HUES48 (cell line): Measurements from ENCODE around the gene LPAR5.
A peak's percentile ranks its signal among the peaks of the same experiment; 100 is the strongest.

Experiments used
- H3K27ac ChIP-seq: one replicate; pipeline ENCODE4 v1.7.0; 2013; ENCODE audit warnings: low read depth, low read length, inconsistent platforms
- H3K27me3 ChIP-seq: 2 replicates; pipeline ENCODE4 v1.6.1; 2013; ENCODE audit warnings: mild to moderate bottlenecking, low read length; ENCODE audit not compliant: control insufficient read depth, insufficient read depth
- H3K36me3 ChIP-seq: 2 replicates; pipeline ENCODE4 v1.6.1; 2013; ENCODE audit warnings: low read length; ENCODE audit not compliant: control insufficient read depth, insufficient read depth
- H3K4me1 ChIP-seq: 2 replicates; pipeline ENCODE4 v1.6.1; 2013; ENCODE audit warnings: mild to moderate bottlenecking, low read length; ENCODE audit not compliant: control insufficient read depth, insufficient read depth
- H3K4me3 ChIP-seq: 2 replicates; pipeline ENCODE4 v1.5.1; 2013; ENCODE audit warnings: mild to moderate bottlenecking, low read depth, low read length
- H3K9ac ChIP-seq: 2 replicates; pipeline ENCODE4 v1.6.1; 2013; ENCODE audit warnings: mild to moderate bottlenecking, low read depth, low read length, moderate library complexity
- H3K9me3 ChIP-seq: 2 replicates; pipeline ENCODE4 v1.6.1; 2013; ENCODE audit warnings: low read length; ENCODE audit not compliant: control insufficient read depth, insufficient read depth

Gene LPAR5

GRCh38 chr12:6574576-6575295, 61.0 kb downstream of the LPAR5 start:
- Histone ChIP-seq H3K9ac (no peak overlapping the region), H3K9me3 (no peaks in the 10 kb centered on the region), H3K27me3 (no peaks in the 10 kb centered on the region), H3K4me3 (no peak overlapping the region), H3K36me3 (peaks cover 91% of the 10 kb centered on the region), H3K27ac (no peak overlapping the region), H3K4me1 (no peaks in the 10 kb centered on the region)

GRCh38 chr12:6573001-6573400, 62.8 kb downstream of the LPAR5 start:
- no peaks in the 10 kb centered on the region for H3K27me3 ChIP-seq
- no peaks in the 10 kb centered on the region for H3K4me1 ChIP-seq
- peaks cover 86% of the 10 kb centered on the region for H3K36me3 ChIP-seq
- H3K4me3 ChIP-seq, result no peak overlapping the region
- no peaks in the 10 kb centered on the region for H3K9me3 ChIP-seq
- H3K27ac ChIP-seq, result no peak overlapping the region
- H3K9ac ChIP-seq, result no peak overlapping the region

GRCh38 chr12:6570264-6570887, 65.4 kb downstream of the LPAR5 start:
- Histone ChIP-seq H3K9ac (no peak overlapping the region), H3K4me1 (no peaks in the 10 kb centered on the region), H3K4me3 (no peak overlapping the region), H3K27me3 (no peaks in the 10 kb centered on the region), H3K36me3 (peaks cover 78% of the 10 kb centered on the region), H3K27ac (peak overlapping the region; percentile 35), H3K9me3 (no peaks in the 10 kb centered on the region)

DNA sequence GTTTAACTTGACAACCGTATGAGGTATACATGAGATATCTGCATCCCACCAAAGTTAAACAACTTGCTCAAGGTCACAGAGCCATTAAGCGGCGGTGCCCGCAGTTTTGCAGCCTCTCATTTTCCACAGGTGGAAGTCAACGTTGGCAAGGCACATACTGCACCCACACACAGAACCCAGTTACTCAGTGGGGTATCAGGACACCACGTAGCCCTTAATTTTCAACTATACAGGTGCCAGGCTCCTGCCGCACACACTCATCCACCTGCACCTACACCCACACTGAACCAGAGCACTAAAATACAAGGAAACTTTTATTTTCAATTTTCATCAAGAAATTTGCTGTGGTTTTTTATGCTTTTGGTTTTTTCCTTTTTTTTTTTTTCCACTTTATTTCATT, 66.0 kb downstream of the LPAR5 start:
- Histone ChIP-seq H3K27ac (peak overlapping the region; percentile 35), H3K4me3 (no peak overlapping the region), H3K9me3 (no peaks in the 10 kb centered on the region), H3K27me3 (no peaks in the 10 kb centered on the region), H3K4me1 (no peaks in the 10 kb centered on the region), H3K9ac (no peak overlapping the region), H3K36me3 (peaks cover 78% of the 10 kb centered on the region)

GRCh38 chr12:6569312-6569711, 66.4 kb downstream of the LPAR5 start:
- no peak overlapping the region for H3K9ac ChIP-seq
- no peaks in the 10 kb centered on the region for H3K27me3 ChIP-seq
- H3K36me3 ChIP-seq, result peaks cover 76% of the 10 kb centered on the region
- no peak overlapping the region for H3K4me3 ChIP-seq
- H3K9me3 ChIP-seq, result no peaks in the 10 kb centered on the region
- no peak overlapping the region for H3K27ac ChIP-seq
- H3K4me1 ChIP-seq, result no peaks in the 10 kb centered on the region
